ENCODE measurements around the gene HNRNPA3. TPM values are rescaled to one million over a fixed set of nuclear protein-coding genes. Genes with fewer than 3 reads are reported as not detected.

The HNRNPA3 gene
- total and polyA plus RNA-seq, 2 of the 13 experiments (the other 11 are each of a cell fraction or from before 2014, with no cell fraction given), result 73.3 to 97.7 TPM

- TF ChIP-seq ARID4A (CRISPR knock-in tag; IDR thresholded peaks at IDR 0.05; ENCODE audit: borderline replicate concordance), result no peak
- no peak for TF ChIP-seq ZNF234 (CRISPR knock-in tag; conservative IDR thresholded peaks at IDR 0.05)
- TF ChIP-seq TCF12 (IDR thresholded peaks at IDR 0.05), result no peak
- no peak for TF ChIP-seq TCF12 (CRISPR knock-in tag; IDR thresholded peaks at IDR 0.05)
- TF ChIP-seq ZNF354B (CRISPR knock-in tag; IDR thresholded peaks at IDR 0.05), result no peak
- TF ChIP-seq KMT2B (CRISPR knock-in tag; IDR thresholded peaks at IDR 0.05), result no peak
- no peak for TF ChIP-seq MXD1 (CRISPR knock-in tag; IDR thresholded peaks at IDR 0.05)
- TF ChIP-seq AKNA (CRISPR knock-in tag; IDR thresholded peaks at IDR 0.05; ENCODE audit: borderline replicate concordance), result no peak
- TF ChIP-seq ZNF121 (CRISPR knock-in tag; IDR thresholded peaks at IDR 0.05), result no peak
- no peak for TF ChIP-seq ZNF576 (CRISPR knock-in tag; IDR thresholded peaks at IDR 0.05)
- TF ChIP-seq ZFP36L2 (CRISPR knock-in tag; IDR thresholded peaks at IDR 0.05), result no peak
- TF ChIP-seq ZFP36L1 (CRISPR knock-in tag; IDR thresholded peaks at IDR 0.05), result no peak
- TF ChIP-seq ZNF574 (CRISPR knock-in tag; IDR thresholded peaks at IDR 0.05), result no peak
- no peak for TF ChIP-seq FOXK2 (IDR thresholded peaks at IDR 0.05)
- TF ChIP-seq ZZZ3 (CRISPR knock-in tag; IDR thresholded peaks at IDR 0.05; ENCODE audit: borderline replicate concordance), result no peak
- TF ChIP-seq NCOR1 (IDR thresholded peaks at IDR 0.05; ENCODE audit: borderline replicate concordance, low read length), result 0 out of 2 replicates have a peak, but pooled peaks have one; percentile 23
Observed at GRCh38 chr2:177265824-177266817, 53.5 kb downstream of the HNRNPA3 start (continued).

Data from HepG2 (cell line).